SK-N-DZ (cell line): Measurements from ENCODE around the gene GREM1.

ENCODE experiments used
- DNase-seq: peaks from one replicate; pipeline ENCODE4 v3.0.0-alpha.2; 2015; ENCODE audit warnings: low spot score

The GREM1 gene

GRCh38 chr15:32781781-32782180 lies 64.0 kb downstream of the GREM1 start:
- DNase-seq = no peak

- no peak for DNase-seq
Measured at GRCh38 chr15:32784581-32784980, 66.8 kb downstream of the GREM1 start.

- DNase-seq = no peak
Measured at GRCh38 chr15:32786906-32787305, 69.1 kb downstream of the GREM1 start.

GRCh38 chr15:32787949-32788348 lies 70.1 kb downstream of the GREM1 start:
- DNase-seq = no peak

GRCh38 chr15:32790352-32790999 lies 72.7 kb downstream of the GREM1 start:
- no peak for DNase-seq

GRCh38 chr15:32792436-32792835 lies 74.6 kb downstream of the GREM1 start:
- DNase-seq = no peak
